HCT116 (cell line): ENCODE results near the gene SLC41A2.

ENCODE experiments used
- CTCF ChIP-seq, 3 experiments: fragments of 200-600 bp in 1 of 3; sonication (generic) in 1 of 3; IDR thresholded peaks in 2 of 3; conservative IDR thresholded peaks in 1 of 3; 2 replicates each; pipeline ENCODE4 v1.5.1; 2012 to 2017; ENCODE audit warnings: low read depth in 2 of 3, low read length in 2 of 3, antibody characterized with exemption in 1 of 3, borderline replicate concordance in 1 of 3, control low read depth in 1 of 3, mild to moderate bottlenecking in 1 of 3, mixed read lengths in 1 of 3, mixed run types in 1 of 3, moderate library complexity in 1 of 3; ENCODE audit not compliant: insufficient read depth in 1 of 3
- EGR1 ChIP-seq: IDR thresholded peaks from 2 replicates; pipeline ENCODE4 v1.6.1; 2012; ENCODE audit warnings: low read depth
- EZH2 ChIP-seq: fragments of 200-600 bp; sonication (generic); IDR thresholded peaks from 2 replicates; pipeline ENCODE4 v1.6.1; 2017; ENCODE audit warnings: antibody characterized with exemption, mixed run types
- POLR2A ChIP-seq: IDR thresholded peaks from 2 replicates; pipeline ENCODE4 v1.7.0; 2011; ENCODE audit warnings: borderline replicate concordance; ENCODE audit not compliant: insufficient read depth, insufficient read length; ENCODE audit errors: extremely low read depth

DNA sequence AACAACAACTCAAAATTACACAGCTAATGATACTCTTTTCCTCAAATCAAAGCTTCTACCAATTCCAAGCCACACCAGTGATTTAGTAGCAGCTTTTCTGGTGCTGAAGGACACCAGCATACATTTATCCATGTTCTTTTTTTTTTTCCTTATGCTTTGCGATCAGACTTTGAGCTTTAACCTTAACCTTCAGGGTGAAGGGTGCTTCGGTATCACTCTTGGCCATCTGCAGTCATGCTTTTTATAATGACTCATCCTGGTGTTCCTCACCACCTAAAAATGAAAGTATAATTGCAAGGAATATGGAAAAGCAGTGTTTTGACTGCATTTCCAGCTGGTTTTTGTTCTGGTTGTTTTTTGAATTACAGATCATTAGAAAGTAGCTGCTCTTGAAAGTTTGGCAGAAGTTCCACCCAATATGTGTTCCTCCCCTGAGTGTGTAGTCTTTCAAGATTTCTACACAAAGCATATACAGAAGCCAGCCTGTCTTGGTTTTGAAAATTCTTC lies 1.3 kb upstream of the SLC41A2 start:
- TF ChIP-seq CTCF (IDR thresholded peaks at IDR 0.05 in 2 of 3, conservative IDR thresholded peaks at IDR 0.05 in 1 of 3; ENCODE audit: borderline replicate concordance in 1 of 3, insufficient read depth in 1 of 3, low read depth in 2 of 3, low read length in 2 of 3): no peak
- TF ChIP-seq EGR1: no peak
- no peak for TF ChIP-seq EZH2
- no peak for TF ChIP-seq POLR2A
